Putamen (tissue), 1 donor: ENCODE results near the gene TRMO.

Experiments used
- DNase-seq: peaks from one replicate; pipeline ENCODE4 v3.0.0-alpha.2; 2016; ENCODE audit warnings: low spot score

The TRMO gene

DNA sequence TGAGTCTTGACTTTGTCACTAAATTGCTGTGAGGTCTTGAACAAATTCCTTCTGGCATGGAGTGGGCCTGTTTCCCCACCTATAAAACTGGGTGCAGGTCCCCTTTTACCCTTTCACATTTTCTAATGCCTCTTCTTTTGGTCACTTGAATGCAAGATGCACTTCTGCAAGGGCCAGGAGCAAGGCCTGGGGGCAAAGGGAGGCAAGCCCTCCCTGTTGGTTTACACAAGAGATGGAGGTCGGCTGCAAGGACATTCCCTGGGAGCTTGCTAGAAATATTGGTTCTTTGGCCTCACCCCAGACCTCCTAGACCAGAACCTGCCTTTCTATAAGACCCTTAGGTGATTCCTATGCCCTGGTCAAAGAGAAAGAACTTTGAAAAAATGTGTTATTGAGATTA is 63.5 kb downstream of the TRMO start:
- no peak for DNase-seq

DNA sequence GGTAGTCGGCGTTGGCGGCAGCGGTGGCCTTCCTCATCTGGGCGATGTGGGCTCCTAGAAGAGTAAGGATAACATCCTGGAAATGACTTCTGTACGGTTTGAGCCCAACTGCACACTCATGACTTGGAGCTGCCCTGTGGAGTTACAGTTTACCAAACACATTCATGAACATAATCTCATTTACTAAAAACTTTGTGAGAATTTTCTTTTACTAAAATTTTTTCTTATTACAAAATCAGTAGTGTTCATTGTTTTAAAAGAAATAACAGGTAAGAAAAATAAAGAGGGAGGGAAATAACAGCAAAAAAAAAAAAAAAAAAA is 63.9 kb downstream of the TRMO start:
- DNase-seq = no peak

DNA sequence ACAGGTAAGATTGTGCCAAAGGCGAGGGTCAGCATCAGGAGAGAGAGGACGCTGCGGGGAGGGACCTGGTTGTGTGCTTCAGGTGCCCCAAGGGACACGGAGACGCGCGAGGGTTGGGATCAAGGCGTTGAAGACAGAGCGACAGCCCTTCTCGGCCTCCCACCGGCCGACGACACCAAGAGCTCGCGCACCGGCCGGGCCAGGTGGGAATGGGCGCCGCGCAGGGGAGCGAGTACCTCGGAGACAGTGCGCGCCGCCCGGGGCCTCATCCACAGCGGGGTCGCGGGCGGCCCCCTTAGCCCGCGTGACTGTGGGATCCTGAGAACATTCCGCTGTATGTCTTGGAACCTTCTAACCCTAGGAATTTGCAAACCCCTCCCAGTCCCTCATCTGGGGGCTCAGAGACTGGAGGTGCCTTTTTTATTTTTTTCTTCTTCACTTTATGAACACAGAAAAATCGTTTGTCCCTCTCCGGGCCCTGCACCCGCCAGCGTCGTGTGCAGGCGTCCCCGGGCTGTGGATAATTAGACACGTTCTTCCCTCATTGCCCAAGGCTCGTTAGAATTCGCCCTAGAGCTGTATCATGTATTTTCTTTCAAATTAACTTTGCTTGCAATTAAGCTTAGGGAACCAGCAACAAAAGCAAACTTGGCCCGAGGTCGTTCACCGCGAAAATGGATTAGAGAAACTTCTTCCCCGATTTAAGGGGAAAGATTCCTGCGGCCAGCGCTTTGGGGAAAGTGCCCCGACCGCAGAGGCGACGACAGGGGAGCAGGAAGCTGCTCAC is 64.5 kb downstream of the TRMO start:
- DNase-seq = no peak

DNA sequence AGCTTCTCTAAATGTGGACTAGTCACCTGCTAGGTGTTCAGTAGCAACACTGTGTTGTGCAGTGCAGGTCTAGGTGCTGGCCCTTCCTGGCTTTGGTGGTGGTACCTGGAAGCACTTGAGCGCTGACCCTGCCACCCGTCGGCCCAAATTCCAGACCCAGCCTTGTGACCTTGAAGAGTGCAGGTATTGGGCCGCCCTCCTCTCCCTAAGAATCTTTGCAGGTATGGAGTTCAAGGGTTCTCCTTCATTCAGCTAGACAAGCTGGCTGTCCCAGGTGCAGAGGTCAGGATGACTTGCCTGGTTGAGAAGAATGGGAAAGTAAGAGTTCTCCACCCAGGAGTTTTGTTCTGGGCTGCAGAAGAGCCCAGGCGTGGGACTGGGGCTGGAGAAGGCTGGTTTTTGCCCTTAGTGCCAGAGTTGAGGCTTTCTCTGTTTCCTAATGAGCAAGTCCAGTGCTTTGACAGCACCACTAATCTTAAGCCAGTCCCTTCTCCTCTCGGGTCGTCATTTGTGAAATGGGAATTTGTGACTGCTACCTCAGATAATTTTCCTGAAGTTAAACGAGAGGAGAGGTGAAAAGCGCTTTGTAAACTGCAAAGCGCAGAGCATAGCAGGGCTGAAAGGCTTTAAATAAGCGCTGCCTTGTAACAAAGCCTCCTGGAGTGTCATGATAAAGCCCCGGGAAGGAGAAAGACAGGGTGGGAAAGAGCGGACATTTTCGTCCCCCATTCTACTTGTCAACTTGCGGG is 65.3 kb downstream of the TRMO start:
- DNase-seq = no peak

DNA sequence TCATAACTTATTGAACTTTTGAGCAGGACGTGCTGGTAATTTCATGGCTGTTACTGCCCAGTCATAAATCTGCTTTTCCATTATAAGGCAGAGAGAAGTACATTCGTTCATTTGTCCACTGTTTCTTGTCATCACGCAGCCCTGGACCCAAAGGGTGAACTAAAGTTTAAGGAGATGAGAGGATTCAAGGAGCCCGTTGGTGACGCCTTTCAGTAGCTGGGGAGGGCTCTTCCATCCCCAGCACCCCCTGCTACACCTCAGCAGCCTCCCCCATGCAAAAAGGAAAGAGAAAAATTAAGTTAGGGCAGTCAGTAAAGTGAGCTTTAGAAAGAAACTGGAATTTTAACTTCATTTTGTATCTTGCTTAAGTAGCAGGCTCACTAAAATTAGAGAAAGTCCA is 66.4 kb downstream of the TRMO start:
- DNase-seq = no peak

DNA sequence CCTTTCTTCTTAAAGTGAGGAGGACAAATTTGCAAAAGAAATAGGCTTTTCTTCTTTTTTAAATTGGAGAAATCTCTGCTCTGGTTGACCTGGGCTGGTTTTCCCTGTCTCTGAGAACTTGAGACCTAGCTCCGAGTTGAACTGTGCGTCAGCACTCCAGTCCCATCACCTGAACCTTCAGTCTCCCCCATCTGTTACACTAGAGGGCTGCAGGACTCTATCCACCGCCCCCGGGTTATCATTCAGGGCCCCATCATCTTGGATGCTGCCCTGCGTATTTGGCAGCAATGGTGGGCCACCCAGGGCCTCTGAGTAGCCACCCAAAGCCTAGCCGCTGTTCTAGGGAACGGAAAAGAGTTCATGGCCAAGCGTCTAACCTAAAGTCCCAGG is 66.8 kb downstream of the TRMO start:
- no peak for DNase-seq

DNA sequence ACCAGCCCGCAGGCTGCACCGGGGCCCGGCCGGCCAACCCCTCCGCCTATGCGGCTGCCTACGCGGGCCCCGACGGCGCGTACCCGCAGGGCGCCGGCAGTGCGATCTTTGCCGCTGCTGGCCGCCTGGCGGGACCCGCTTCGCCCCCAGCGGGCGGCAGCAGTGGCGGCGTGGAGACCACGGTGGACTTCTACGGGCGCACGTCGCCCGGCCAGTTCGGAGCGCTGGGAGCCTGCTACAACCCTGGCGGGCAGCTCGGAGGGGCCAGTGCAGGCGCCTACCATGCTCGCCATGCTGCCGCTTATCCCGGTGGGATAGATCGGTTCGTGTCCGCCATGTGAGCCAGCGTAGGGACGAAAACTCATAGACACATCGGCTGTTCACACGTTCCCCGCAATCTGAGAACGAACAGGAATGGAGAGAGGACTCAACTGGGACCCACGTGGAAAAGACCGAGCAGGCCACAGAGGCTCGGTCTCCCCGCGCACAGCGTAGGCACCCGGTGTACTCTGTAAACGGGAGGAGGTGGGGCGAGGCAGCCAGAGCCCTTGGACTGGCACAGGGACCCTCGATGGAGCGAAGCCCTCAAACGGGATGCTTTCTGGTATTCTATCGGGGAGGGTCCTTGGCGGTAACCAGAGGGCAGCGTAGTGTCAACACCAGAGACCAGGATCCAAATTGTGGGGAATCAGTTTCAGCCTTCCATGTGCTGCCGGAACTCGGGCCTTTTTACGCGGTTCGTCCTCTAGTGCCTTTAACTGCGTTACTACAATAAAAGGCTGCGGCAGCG is 67.4 kb downstream of the TRMO start:
- DNase-seq = no peak
